Measurements from ENCODE around the gene SAMD14. TPM values are rescaled to one million over a fixed set of nuclear protein-coding genes. Genes with fewer than 3 reads are reported as not detected.

The SAMD14 gene
- total and polyA plus RNA-seq, 10 of the 15 experiments (the other 5 are each of a cell fraction or from before 2014, with no cell fraction given) = 0.06 to 1.7 (median 0.25) TPM; not detected in 3

- no peaks in the 10 kb centered on the region for H3K27me3 ChIP-seq (replicated peaks in 1 of 2; ENCODE audit: control insufficient read depth in 2 of 2, insufficient read depth in 2 of 2, low read length in 1 of 2)
- POLR2A ChIA-PET = interaction anchor here (0.5 kb wide), 1 partner anchor 99 kb away, joined by 3 read pairs; no protein-coding TSS in a partner anchor
Measured at GRCh38 chr17:50100480-50100883, 29.5 kb downstream of the SAMD14 start.

More at GRCh38 chr17:50100480-50100883, 29.5 kb downstream of the SAMD14 start:
- BruUV-seq (replicated peaks) = no TSS peak
- no peak overlapping the region for H3K4me3 ChIP-seq
- H2AFZ ChIP-seq (ENCODE audit: control insufficient read depth, low read depth, low read length) = no peak overlapping the region
- DNase-seq (ENCODE audit: low read depth, low spot score) (no peak), FAIRE-seq (no peak), ATAC-seq (peak; percentile 25; the same call in 2 of the 3 replicates)
- no peak overlapping the region for H3K4me2 ChIP-seq (ENCODE audit: control insufficient read depth, insufficient read depth)
- peaks cover 14% of the 10 kb centered on the region for H3K4me1 ChIP-seq (ENCODE audit: control insufficient read depth, insufficient read depth, low read length)
- 77% methylated on average over 5 of the region's 5 CpGs for WGBS (ENCODE audit: insufficient coverage, insufficient replicate concordance, low lambda C conversion rate, missing lambda C conversion rate)
- ChIA-PET SMC1A (ENCODE audit: uncharacterized antibody, unreplicated experiment) (interaction anchor here (1.0 kb wide), 1 partner anchor 69 kb away, joined by 3 read pairs; no protein-coding TSS in a partner anchor), CTCF (interaction anchor here (1.1 to 1.8 kb wide), 2 partner anchors 13 to 14 kb away, joined by 5 to 10 read pairs; no protein-coding TSS in a partner anchor), RAD21 (ENCODE audit: unreplicated experiment) (no interaction called here)
- no peak overlapping the region for H3K27ac ChIP-seq (ENCODE audit: control insufficient read depth, insufficient read depth)
- no peaks in the 10 kb centered on the region for H3K79me2 ChIP-seq (ENCODE audit: control insufficient read depth, insufficient read depth, low read length)
- no peaks in the 10 kb centered on the region for H3K9me3 ChIP-seq (replicated peaks; ENCODE audit: control insufficient read depth, insufficient read depth, low read length)
- H4K20me1 ChIP-seq (ENCODE audit: control insufficient read depth, insufficient read depth) = no peaks in the 10 kb centered on the region
- in situ Hi-C loops (cut with MboI) (no loop called here), intact Hi-C loops (cut with micrococcal nuclease; ENCODE audit: unreplicated experiment) (no loop called here)
- TF ChIP-seq SMARCA5 (IDR thresholded peaks at IDR 0.05) (no peak), ATF2 (IDR thresholded peaks at IDR 0.05; ENCODE audit: low read length) (no peak), TCF3 (IDR thresholded peaks at IDR 0.05; ENCODE audit: borderline replicate concordance, insufficient read depth, low read depth, low read length) (no peak), ZBED1 (IDR thresholded peaks at IDR 0.05; ENCODE audit: borderline replicate concordance) (no peak), RUNX3 (IDR thresholded peaks at IDR 0.05; ENCODE audit: low read length) (no peak), NFXL1 (IDR thresholded peaks at IDR 0.05; ENCODE audit: borderline replicate concordance) (no peak), ZBTB33 (IDR thresholded peaks at IDR 0.05) (no peak), ZNF217 (IDR thresholded peaks at IDR 0.05) (no peak), YY1 (IDR thresholded peaks at IDR 0.05; ENCODE audit: low read depth, low read length) (no peak)
- no peak overlapping the region for H3K9ac ChIP-seq (ENCODE audit: control insufficient read depth, insufficient read depth, low read length)
- H3K36me3 ChIP-seq (ENCODE audit: control insufficient read depth in 2 of 2, insufficient read depth in 2 of 2, low read length in 1 of 2) = no peaks in the 10 kb centered on the region

All from GM12878 (cell line).